ENCODE data around the gene MPPED1. TPM values are rescaled to one million over a fixed set of nuclear protein-coding genes. Genes with fewer than 3 reads are reported as not detected.

MPPED1 gene
- total and polyA plus RNA-seq, 8 donors, result 0.19 to 1.5 (median 0.47) TPM; not detected in 4

DNA sequence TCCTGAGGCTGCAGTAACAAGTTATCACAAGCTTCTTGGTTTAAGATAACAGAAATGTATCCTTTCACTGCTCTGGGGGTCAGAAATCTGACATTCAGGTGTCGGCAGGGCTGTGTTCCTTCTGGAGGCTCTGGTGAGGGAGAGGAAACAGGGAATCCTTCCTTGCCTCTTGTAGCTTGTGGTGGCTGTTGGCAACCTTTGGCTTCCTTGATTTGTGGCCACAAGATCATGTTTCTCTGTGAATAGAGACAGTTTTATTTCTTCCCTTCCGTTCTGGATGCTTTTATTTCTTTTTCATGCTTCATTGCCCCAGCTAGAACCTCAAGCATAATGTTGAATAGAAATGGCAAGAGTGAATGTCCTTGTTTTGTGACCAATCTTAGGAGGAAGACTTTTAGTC lies 44.0 kb downstream of the MPPED1 start:
- peaks cover 0 to 4% (median 2%) of the 10 kb centered on the region in 4 donors for H3K9me3 ChIP-seq
- peaks cover 0 to 46% (median 0%) of the 10 kb centered on the region in 3 donors for H3K27me3 ChIP-seq
- H3K36me3 ChIP-seq, result no peaks in the 10 kb centered on the region
- no peak overlapping the region for H3K27ac ChIP-seq
- 11 to 27% (median 12%) methylated on average over 2 of the region's 2 CpGs for WGBS, 5 donors
- TF ChIP-seq POLR2A (IDR thresholded peaks at IDR 0.05) (no peak), EP300 (IDR thresholded peaks at IDR 0.05) (no peak), POLR2AphosphoS5 (IDR thresholded peaks at IDR 0.05) (no peak)
- TF ChIP-seq, protein P1, sequence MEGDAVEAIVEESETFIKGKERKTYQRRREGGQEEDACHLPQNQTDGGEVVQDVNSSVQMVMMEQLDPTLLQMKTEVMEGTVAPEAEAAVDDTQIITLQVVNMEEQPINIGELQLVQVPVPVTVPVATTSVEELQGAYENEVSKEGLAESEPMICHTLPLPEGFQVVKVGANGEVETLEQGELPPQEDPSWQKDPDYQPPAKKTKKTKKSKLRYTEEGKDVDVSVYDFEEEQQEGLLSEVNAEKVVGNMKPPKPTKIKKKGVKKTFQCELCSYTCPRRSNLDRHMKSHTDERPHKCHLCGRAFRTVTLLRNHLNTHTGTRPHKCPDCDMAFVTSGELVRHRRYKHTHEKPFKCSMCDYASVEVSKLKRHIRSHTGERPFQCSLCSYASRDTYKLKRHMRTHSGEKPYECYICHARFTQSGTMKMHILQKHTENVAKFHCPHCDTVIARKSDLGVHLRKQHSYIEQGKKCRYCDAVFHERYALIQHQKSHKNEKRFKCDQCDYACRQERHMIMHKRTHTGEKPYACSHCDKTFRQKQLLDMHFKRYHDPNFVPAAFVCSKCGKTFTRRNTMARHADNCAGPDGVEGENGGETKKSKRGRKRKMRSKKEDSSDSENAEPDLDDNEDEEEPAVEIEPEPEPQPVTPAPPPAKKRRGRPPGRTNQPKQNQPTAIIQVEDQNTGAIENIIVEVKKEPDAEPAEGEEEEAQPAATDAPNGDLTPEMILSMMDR (IDR thresholded peaks at IDR 0.05), result no peak
- intact Hi-C loops (cut with DNase I; ENCODE audit: low total_unique reads), result no loop called here
- no peak overlapping the region for H3K4me3 ChIP-seq
- H3K4me1 ChIP-seq, result no peaks in the 10 kb centered on the region
- no peak for DNase-seq

DNA sequence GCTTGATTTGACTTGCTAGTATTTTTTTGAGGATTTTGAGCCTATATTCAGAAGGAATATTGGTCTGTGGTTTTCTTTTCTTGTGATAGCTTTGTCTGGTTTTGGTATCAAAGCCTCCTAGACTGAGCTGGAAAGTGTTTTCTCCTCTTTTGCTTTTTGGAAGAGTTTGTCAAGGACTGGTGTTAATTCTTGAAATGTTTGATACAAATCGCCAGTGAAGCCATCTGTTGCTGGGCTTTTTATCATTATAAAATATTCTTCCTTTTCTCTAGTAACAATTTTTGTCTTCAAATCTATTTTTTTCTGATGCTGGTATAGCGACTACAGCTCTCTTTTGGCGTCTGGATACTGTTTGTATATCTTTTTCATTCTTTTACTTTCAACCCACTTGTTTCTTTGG lies 45.2 kb downstream of the MPPED1 start:
- TF ChIP-seq POLR2A (IDR thresholded peaks at IDR 0.05) (no peak), POLR2AphosphoS5 (IDR thresholded peaks at IDR 0.05) (no peak), EP300 (IDR thresholded peaks at IDR 0.05) (no peak)
- TF ChIP-seq, protein P1 (IDR thresholded peaks at IDR 0.05), result no peak
- no peak overlapping the region for H3K27ac ChIP-seq
- WGBS, 5 donors, result 81 to 91% (median 87%) methylated on average over 3 of the region's 3 CpGs
- no peak overlapping the region for H3K4me3 ChIP-seq
- intact Hi-C loops (cut with DNase I; ENCODE audit: low total_unique reads), result no loop called here
- H3K27me3 ChIP-seq, result peaks cover 0 to 46% (median 0%) of the 10 kb centered on the region in 3 donors
- no peaks in the 10 kb centered on the region for H3K4me1 ChIP-seq
- DNase-seq, result no peak
- H3K9me3 ChIP-seq, result peaks cover 0 to 15% (median 6%) of the 10 kb centered on the region in 4 donors
- H3K36me3 ChIP-seq, result no peaks in the 10 kb centered on the region

DNA sequence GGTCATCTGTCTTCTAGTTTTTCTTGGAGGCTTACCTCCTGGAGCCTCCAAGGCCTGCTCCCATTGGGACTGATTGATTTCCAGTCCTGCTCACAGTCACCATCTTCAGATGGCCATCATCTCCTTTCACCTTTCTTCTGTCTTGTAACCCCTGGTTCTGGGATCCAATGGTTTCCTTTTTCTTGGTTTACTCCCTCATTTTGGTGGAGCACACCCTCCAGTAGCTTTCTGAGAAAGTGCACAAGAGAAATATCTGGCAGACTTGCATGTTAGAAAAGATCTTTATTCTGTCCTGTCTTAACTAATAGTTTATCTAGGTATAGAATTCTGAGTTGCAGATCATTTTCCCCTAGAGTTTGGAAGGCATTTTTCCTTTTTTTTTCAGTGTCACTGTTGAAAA lies 50.9 kb downstream of the MPPED1 start:
- Histone ChIP-seq H3K4me1 (peaks cover 0 to 7% (median 0%) of the 10 kb centered on the region in 4 donors), H3K27me3 (peaks cover 0 to 33% (median 5%) of the 10 kb centered on the region in 3 donors), H3K4me3 (no peak overlapping the region), H3K36me3 (no peaks in the 10 kb centered on the region), H3K9me3 (peaks cover 0 to 24% (median 12%) of the 10 kb centered on the region in 4 donors), H3K27ac (no peak overlapping the region)
- intact Hi-C loops (cut with DNase I; ENCODE audit: low total_unique reads), result no loop called here
- TF ChIP-seq POLR2AphosphoS5 (IDR thresholded peaks at IDR 0.05) (no peak), POLR2A (IDR thresholded peaks at IDR 0.05) (no peak), EP300 (IDR thresholded peaks at IDR 0.05) (no peak)
- TF ChIP-seq, protein P1 (IDR thresholded peaks at IDR 0.05), result no peak
- DNase-seq, result no peak

DNA sequence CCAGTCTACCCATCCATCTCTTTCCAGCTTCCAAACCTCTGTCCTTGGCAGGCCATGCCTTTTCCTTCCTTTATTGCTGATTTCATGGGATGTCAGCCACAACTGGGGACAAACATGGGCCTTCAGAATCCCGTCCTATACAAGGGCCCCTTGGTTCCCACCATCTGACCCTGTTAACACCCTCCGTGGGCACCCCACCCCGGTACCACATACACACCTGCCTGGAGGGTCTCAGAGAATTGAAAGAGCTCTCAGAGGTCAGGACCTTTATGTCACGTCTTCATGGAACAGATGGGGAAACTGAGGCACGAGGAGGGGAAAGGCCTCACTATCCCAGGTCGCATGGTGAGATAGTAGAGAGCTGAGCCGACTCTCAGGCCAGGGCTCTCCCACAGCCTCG lies 53.0 kb downstream of the MPPED1 start:
- no peak overlapping the region for H3K4me3 ChIP-seq
- peaks cover 0 to 49% (median 5%) of the 10 kb centered on the region in 3 donors for H3K27me3 ChIP-seq
- H3K27ac ChIP-seq, result no peak overlapping the region
- intact Hi-C loops (cut with DNase I; ENCODE audit: low total_unique reads), result no loop called here
- TF ChIP-seq, protein P1 (IDR thresholded peaks at IDR 0.05), result no peak
- H3K36me3 ChIP-seq, result no peaks in the 10 kb centered on the region
- 65 to 84% (median 79%) methylated on average over 5 to 8 of the region's 8 CpGs for WGBS, 5 donors
- DNase-seq, result no peak
- peaks cover 0 to 7% (median 0%) of the 10 kb centered on the region in 4 donors for H3K4me1 ChIP-seq
- peaks cover 0 to 24% (median 12%) of the 10 kb centered on the region in 4 donors for H3K9me3 ChIP-seq
